GM23338 (cell line): Measurements from ENCODE around the gene PSMC4. TPM values are rescaled to one million over a fixed set of nuclear protein-coding genes. Genes with fewer than 3 reads are reported as not detected.

Experiments used
- ATAC-seq: fragments of 200-7000 bp; cut with Tn5 transposase; 3 replicates; pipeline ENCODE4 v1.9.1; 2020
- DNase-seq: peaks from one replicate; pipeline ENCODE4 v3.0.0-alpha.2; 2015; ENCODE audit warnings: low spot score
- H2AFZ ChIP-seq: fragments of 200-600 bp; sonication (generic); 2 replicates; pipeline ENCODE4 v1.8.0; 2016; ENCODE audit warnings: antibody characterized with exemption, mild to moderate bottlenecking, moderate library complexity
- H3F3A ChIP-seq: fragments of 200-600 bp; sonication (generic); replicated peaks from 2 replicates; pipeline ENCODE4 v1.8.0; 2017; ENCODE audit warnings: antibody characterized with exemption, mixed run types, low read depth
- H3K27ac ChIP-seq: fragments of 200-600 bp; sonication (generic); 2 replicates; pipeline ENCODE4 v1.6.1; 2016; ENCODE audit warnings: low read depth
- H3K27me3 ChIP-seq: fragments of 200-600 bp; sonication (generic); 2 replicates; pipeline ENCODE4 v1.8.0; 2016; ENCODE audit warnings: mild to moderate bottlenecking, mixed run types, moderate library complexity; ENCODE audit not compliant: insufficient read depth
- H3K36me3 ChIP-seq: fragments of 200-600 bp; sonication (generic); 2 replicates; pipeline ENCODE4 v1.8.0; 2016; ENCODE audit warnings: mild to moderate bottlenecking; ENCODE audit not compliant: insufficient read depth
- H3K4me1 ChIP-seq: fragments of 200-600 bp; sonication (generic); 2 replicates; pipeline ENCODE4 v1.8.0; 2016; ENCODE audit warnings: mild to moderate bottlenecking, moderate library complexity; ENCODE audit not compliant: insufficient read depth
- H3K4me2 ChIP-seq: fragments of 200-600 bp; sonication (generic); 2 replicates; pipeline ENCODE4 v1.7.1; 2017; ENCODE audit warnings: mixed run types
- H3K4me3 ChIP-seq: fragments of 200-600 bp; sonication (generic); 2 replicates; pipeline ENCODE4 v1.6.1; 2016; ENCODE audit warnings: mixed run types
- H3K79me2 ChIP-seq: fragments of 200-600 bp; sonication (generic); replicated peaks from 2 replicates; pipeline ENCODE4 v1.8.0; 2017; ENCODE audit warnings: mild to moderate bottlenecking; ENCODE audit not compliant: insufficient read depth
- H3K9me2 ChIP-seq: fragments of 200-600 bp; sonication (generic); 2 replicates; pipeline ENCODE4 v1.8.0; 2017; ENCODE audit not compliant: insufficient read depth
- H4K20me1 ChIP-seq: fragments of 200-600 bp; sonication (generic); replicated peaks from 2 replicates; pipeline ENCODE4 v1.8.0; 2017; ENCODE audit warnings: mild to moderate bottlenecking; ENCODE audit not compliant: insufficient read depth
- H3K27ac Mint-ChIP-seq: 2 replicates; pipeline ENCODE4 v1.8.0; 2020; ENCODE audit warnings: inconsistent platforms, mild to moderate bottlenecking, moderate library complexity, mixed read lengths
- H3K27me3 Mint-ChIP-seq: 3 replicates; pipeline ENCODE4 v1.8.0; 2022; ENCODE audit warnings: low read depth, mild to moderate bottlenecking, moderate library complexity, mixed read lengths, inconsistent platforms; ENCODE audit not compliant: insufficient read depth, poor library complexity
- H3K36me3 Mint-ChIP-seq: 3 replicates; pipeline ENCODE4 v1.8.0; 2021; ENCODE audit warnings: low read depth, mild to moderate bottlenecking, inconsistent platforms, moderate library complexity, mixed read lengths
- H3K4me1 Mint-ChIP-seq: 3 replicates; pipeline ENCODE4 v1.8.0; 2020; ENCODE audit warnings: mild to moderate bottlenecking, inconsistent platforms, mixed read lengths
- H3K4me3 Mint-ChIP-seq: 3 replicates; pipeline ENCODE4 v1.8.0; 2021; ENCODE audit warnings: moderate library complexity, mild to moderate bottlenecking, inconsistent platforms, mixed read lengths
- H3K9me3 Mint-ChIP-seq: 3 replicates; pipeline ENCODE4 v1.8.0; 2020; ENCODE audit warnings: moderate library complexity, mild to moderate bottlenecking, inconsistent platforms, mixed read lengths
- CREB1 ChIP-seq: fragments of 250-450 bp; sonication (Bioruptor Pico); IDR thresholded peaks from 2 replicates; pipeline ENCODE4 v1.5.0; 2020; ENCODE audit warnings: low read depth, mild to moderate bottlenecking, moderate library complexity
- CTCF ChIP-seq, 2 experiments: fragments of 200-600 bp in 1 of 2; sonication (generic) in 1 of 2; conservative IDR thresholded peaks; 2 replicates each; pipeline versions ENCODE4 v1.5.1 to v1.6.1; 2016 to 2017; ENCODE audit warnings: antibody characterized with exemption in 2 of 2, low read depth in 2 of 2, mild to moderate bottlenecking in 2 of 2, moderate library complexity in 1 of 2
- ETS1 ChIP-seq: IDR thresholded peaks from 2 replicates; pipeline ENCODE4 v1.6.1; 2016; ENCODE audit warnings: antibody characterized with exemption
- EZH2 ChIP-seq: fragments of 200-600 bp; sonication (generic); IDR thresholded peaks from one replicate; pipeline ENCODE4 v1.8.0; 2017; ENCODE audit warnings: antibody characterized with exemption, mild to moderate bottlenecking, low read depth; ENCODE audit not compliant: unreplicated experiment
- JUNB ChIP-seq: IDR thresholded peaks from one replicate; pipeline ENCODE4 v1.6.1; 2016; ENCODE audit warnings: antibody characterized with exemption; ENCODE audit not compliant: unreplicated experiment
- NANOG ChIP-seq: IDR thresholded peaks from 2 replicates; pipeline ENCODE4 v1.6.1; 2016; ENCODE audit warnings: antibody characterized with exemption, borderline replicate concordance
- POLR2AphosphoS5 ChIP-seq: IDR thresholded peaks from 2 replicates; pipeline ENCODE4 v1.6.1; 2016; ENCODE audit warnings: antibody characterized with exemption, low read depth
- REST ChIP-seq: IDR thresholded peaks from one replicate; pipeline ENCODE4 v1.6.1; 2018; ENCODE audit warnings: antibody characterized with exemption; ENCODE audit not compliant: unreplicated experiment
- STAT1 ChIP-seq: IDR thresholded peaks from one replicate; pipeline ENCODE4 v1.6.1; 2016; ENCODE audit warnings: antibody characterized with exemption; ENCODE audit not compliant: unreplicated experiment
- ZNF114 ChIP-seq: fragments of 250-450 bp; sonication (Bioruptor Pico); IDR thresholded peaks from 2 replicates; pipeline ENCODE4 v1.5.0; 2020; ENCODE audit warnings: mild to moderate bottlenecking, moderate library complexity
- ZNF331 ChIP-seq: fragments of 250-450 bp; sonication (Bioruptor Pico); IDR thresholded peaks from 2 replicates; pipeline ENCODE4 v1.5.0; 2020; ENCODE audit warnings: low read depth, mild to moderate bottlenecking, moderate library complexity
- polyA plus RNA-seq: library from polyadenylated mRNA; unstranded; fragments of >200 nt; fragmentation: Nextera tagmentation; extraction: Ambion mirVana; gene quantifications from 2 replicates; pipeline ENCODE4 v1.2.1, GENCODE V29; 2016
- total RNA-seq: library from RNA; depleted of rRNA; stranded (reverse); fragments of >200 nt; shearing (Covaris generic); gene quantifications from 2 replicates; pipeline ENCODE4 v1.2.3, GENCODE V29; 2014

PSMC4 gene
- total and polyA plus RNA-seq, 2 experiments from 2014 or later = 135 to 147 TPM

GRCh38 chr19:39998501-39998900, 27.5 kb downstream of the PSMC4 start:
- Mint-ChIP-seq H3K27ac (no peak overlapping the region), H3K4me1 (peaks cover 9% of the 10 kb centered on the region; the same call in 1 of the 3 replicates), H3K27me3 (peaks cover 2% of the 10 kb centered on the region), H3K36me3 (peaks cover 14% of the 10 kb centered on the region), H3K9me3 (peaks cover 24% of the 10 kb centered on the region), H3K4me3 (no peak overlapping the region)
- Histone ChIP-seq H3K4me1 (no peaks in the 10 kb centered on the region; the same call in 1 of the 2 replicates), H4K20me1 (no peaks in the 10 kb centered on the region), H3K27me3 (no peaks in the 10 kb centered on the region), H3K9me2 (no peaks in the 10 kb centered on the region), H3K36me3 (no peaks in the 10 kb centered on the region), H3K4me3 (no peak overlapping the region), H3F3A (no peaks in the 10 kb centered on the region; the same call in 1 of the 2 replicates), H3K4me2 (no peak overlapping the region), H3K79me2 (peaks cover 25% of the 10 kb centered on the region), H2AFZ (no peak overlapping the region), H3K27ac (no peak overlapping the region)
- no peak for TF ChIP-seq STAT1
- no peak for TF ChIP-seq CTCF (conservative IDR thresholded peaks at IDR 0.05; ENCODE audit: low read depth in 2 of 2)
- no peak for TF ChIP-seq REST
- TF ChIP-seq NANOG = no peak
- no peak for TF ChIP-seq ETS1
- TF ChIP-seq CREB1 = no peak
- TF ChIP-seq ZNF114 (CRISPR knock-in tag) = no peak
- DNase-seq = no peak
- ATAC-seq = no peak

GRCh38 chr19:40005691-40006272, 34.8 kb downstream of the PSMC4 start:
- no peaks in the 10 kb centered on the region for H3F3A ChIP-seq
- Mint-ChIP-seq H3K36me3 (peaks cover 11% of the 10 kb centered on the region), H3K4me3 (no peak overlapping the region), H3K27me3 (no peaks in the 10 kb centered on the region), H3K4me1 (no peaks in the 10 kb centered on the region), H3K9me3 (peaks cover 16% of the 10 kb centered on the region), H3K27ac (no peak overlapping the region)
- H3K4me1 ChIP-seq = no peaks in the 10 kb centered on the region
- no peak for DNase-seq
- H3K27me3 ChIP-seq = no peaks in the 10 kb centered on the region
- H3K9me2 ChIP-seq = no peaks in the 10 kb centered on the region
- no peak overlapping the region for H3K27ac ChIP-seq
- peaks cover 3% of the 10 kb centered on the region for H3K36me3 ChIP-seq
- no peak overlapping the region for H3K4me2 ChIP-seq
- H4K20me1 ChIP-seq = no peaks in the 10 kb centered on the region
- no peak overlapping the region for H3K4me3 ChIP-seq
- no peaks in the 10 kb centered on the region for H3K79me2 ChIP-seq
- no peak overlapping the region for H2AFZ ChIP-seq
- ATAC-seq = no peak
- TF ChIP-seq REST = no peak
- TF ChIP-seq ETS1 = no peak
- no peak for TF ChIP-seq EZH2
- TF ChIP-seq NANOG = no peak
- TF ChIP-seq ZNF331 (CRISPR knock-in tag) = no peak
- no peak for TF ChIP-seq POLR2AphosphoS5
- no peak for TF ChIP-seq JUNB
